Stimulated activated naive CD8-positive, alpha-beta T cell treated with anti-CD3 and anti-CD28 coated beads, Interleukin-15, Interleukin-2, amounts not matched to agents 100 U/mL and 50 U/mL, for 24 hours (primary cell): ENCODE measurements around the gene SLC29A1.
"Not testable (repeated sequence)": the region's sequence is repeated elsewhere in the genome, so short reads cannot be mapped to it uniquely, and the experiment has no call there.

Experiments
- ATAC-seq: fragments of 150-1000 bp; cut with Tn5 transposase; one replicate; pipeline ENCODE4 v1.10.0; 2021
- DNase-seq: peaks from one replicate; pipeline ENCODE4 v3.0.0; 2021

The SLC29A1 gene

GRCh38 chr6:44222486-44223318 lies 693 bp upstream of the SLC29A1 start:
- DNase-seq (peak; percentile 38), ATAC-seq (peak; percentile 11)

- ATAC-seq (no peak), DNase-seq (peak; percentile 24)
Observed at GRCh38 chr6:44224029-44224964, 902 bp downstream of the SLC29A1 start.

GRCh38 chr6:44224965-44225305 lies 1.5 kb downstream of the SLC29A1 start:
- ATAC-seq (no peak), DNase-seq (no peak)

- DNase-seq (no peak), ATAC-seq (no peak)
Observed at GRCh38 chr6:44225579-44226325, 2.4 kb downstream of the SLC29A1 start.

GRCh38 chr6:44226368-44227147 lies 3.2 kb downstream of the SLC29A1 start:
- no peak for ATAC-seq
- no peak for DNase-seq

- DNase-seq (no peak), ATAC-seq (no peak)
Observed at GRCh38 chr6:44227148-44227793, 3.9 kb downstream of the SLC29A1 start.

- no peak for DNase-seq
- no peak for ATAC-seq
Observed at GRCh38 chr6:44228031-44228430, 4.6 kb downstream of the SLC29A1 start.

- ATAC-seq: no peak
- DNase-seq: no peak
Observed at GRCh38 chr6:44228433-44228832, 5.0 kb downstream of the SLC29A1 start.

- no peak for DNase-seq
- ATAC-seq: no peak
Observed at GRCh38 chr6:44228836-44229235, 5.4 kb downstream of the SLC29A1 start.

GRCh38 chr6:44229376-44230033 lies 6.1 kb downstream of the SLC29A1 start:
- DNase-seq: no peak
- no peak for ATAC-seq

GRCh38 chr6:44230034-44230675 lies 6.8 kb downstream of the SLC29A1 start:
- ATAC-seq: no peak
- no peak for DNase-seq

GRCh38 chr6:44231426-44231825 lies 8.0 kb downstream of the SLC29A1 start:
- not testable (repeated sequence) for ATAC-seq, DNase-seq

- no peak for DNase-seq
- ATAC-seq: no peak
Observed at GRCh38 chr6:44232676-44233566, 9.5 kb downstream of the SLC29A1 start.

GRCh38 chr6:44233567-44234100 lies 10.2 kb downstream of the SLC29A1 start:
- DNase-seq: no peak
- ATAC-seq: no peak

- ATAC-seq (no peak), DNase-seq (peak; percentile 43)
Observed at GRCh38 chr6:44234101-44235025, 11.0 kb downstream of the SLC29A1 start.

- DNase-seq: no peak
Observed at GRCh38 chr6:44235269-44235668, 11.9 kb downstream of the SLC29A1 start.

GRCh38 chr6:44235891-44236516 lies 12.6 kb downstream of the SLC29A1 start:
- DNase-seq: no peak
- no peak for ATAC-seq

More at GRCh38 chr6:44235269-44235668, 11.9 kb downstream of the SLC29A1 start:
- no peak for ATAC-seq
